ENCODE data around the gene TRMT10A.
"Not testable (repeated sequence)": the region's sequence is repeated elsewhere in the genome, so short reads cannot be mapped to it uniquely, and the experiment has no call there.

The TRMT10A gene

DNA sequence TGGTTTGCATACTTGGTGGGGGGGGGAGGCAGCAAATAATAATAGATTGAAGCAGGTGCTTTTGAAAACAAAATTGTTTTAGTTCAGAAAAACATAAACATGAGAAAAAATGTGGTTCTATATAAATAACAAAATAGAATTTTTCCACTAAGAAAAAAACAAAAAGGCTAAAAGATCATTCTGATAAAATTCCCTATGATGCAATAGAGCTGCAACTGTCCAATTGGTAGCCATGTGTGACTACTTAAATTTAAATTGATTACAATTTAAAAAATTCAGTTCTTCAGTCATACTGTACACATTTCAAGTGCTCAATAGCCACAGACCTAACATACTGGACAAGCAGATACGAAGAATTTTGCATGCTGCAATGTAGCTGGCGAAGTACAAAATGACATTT is 11.0 kb downstream of the TRMT10A start:
- no peak for DNase-seq (ENCODE audit: low spot score)

DNA sequence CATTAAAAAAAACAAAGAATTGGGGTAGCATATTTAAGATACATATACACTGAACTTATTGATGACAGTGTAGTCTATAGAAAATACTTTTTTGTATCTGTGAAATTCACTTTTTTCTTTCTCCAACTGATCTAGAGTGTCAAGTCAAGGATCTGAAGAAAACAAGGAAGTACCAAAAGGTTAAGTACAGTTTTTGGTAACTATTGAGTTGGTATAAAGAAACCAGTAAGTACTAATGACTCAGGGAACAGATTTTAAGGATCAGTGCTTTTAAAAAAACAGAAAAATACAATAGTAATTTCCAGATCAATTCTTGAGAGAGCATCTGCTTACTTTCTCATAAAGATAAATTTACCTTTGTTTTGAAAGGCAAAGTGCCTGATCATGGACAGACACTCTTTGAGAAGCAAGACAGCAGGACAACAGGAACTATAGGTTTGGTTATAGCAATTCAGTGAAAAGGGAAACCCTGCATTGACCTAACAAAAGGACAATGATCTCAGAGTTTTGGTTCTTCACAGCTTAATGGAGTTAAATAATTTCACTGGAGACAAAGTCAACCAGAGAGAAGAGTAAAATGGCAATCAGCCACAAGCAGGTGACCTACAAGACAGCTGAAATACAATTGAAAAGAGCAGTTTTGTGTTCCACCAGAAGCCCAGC is 23.4 kb downstream of the TRMT10A start:
- no peak for DNase-seq (ENCODE audit: low spot score)

DNA sequence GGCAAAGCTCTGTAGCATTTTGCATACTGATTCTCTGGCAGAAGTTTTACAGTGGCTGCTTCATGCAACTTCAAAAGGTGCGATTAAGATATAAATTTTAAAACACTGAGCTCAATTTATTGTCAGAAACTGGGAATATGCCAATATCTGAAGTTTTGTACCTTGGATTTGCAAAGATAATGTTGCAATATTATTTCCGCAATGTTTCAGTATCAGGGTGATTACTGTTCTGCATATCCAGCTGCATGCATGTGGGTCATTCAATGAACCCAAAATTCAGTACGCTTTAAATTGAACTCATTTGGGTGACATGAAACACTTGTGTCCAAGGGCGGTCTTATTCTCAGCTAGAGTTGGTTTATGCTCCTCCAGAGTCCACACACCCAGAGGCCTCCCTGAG is 26.2 kb downstream of the TRMT10A start:
- DNase-seq (ENCODE audit: low spot score): no peak

DNA sequence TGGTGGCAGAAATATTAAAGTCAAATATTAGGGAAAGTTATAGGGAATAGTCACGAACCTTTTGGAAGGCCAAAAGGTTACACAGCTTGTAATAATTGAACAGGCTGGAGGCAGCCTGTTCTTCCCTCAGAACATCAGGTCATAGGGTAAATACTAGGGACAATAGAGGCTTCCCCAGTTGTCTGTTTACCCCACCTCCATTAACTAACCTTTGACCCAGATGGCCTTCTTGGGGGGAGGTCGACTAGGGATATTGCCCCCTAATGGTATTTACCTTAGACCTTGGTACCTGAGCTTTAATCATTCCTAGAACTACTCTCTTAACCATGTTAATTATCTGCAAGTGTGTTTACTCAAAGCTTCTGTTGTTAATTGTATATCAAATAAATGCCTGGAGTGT is 27.0 kb downstream of the TRMT10A start:
- DNase-seq (ENCODE audit: low spot score): no peak

DNA sequence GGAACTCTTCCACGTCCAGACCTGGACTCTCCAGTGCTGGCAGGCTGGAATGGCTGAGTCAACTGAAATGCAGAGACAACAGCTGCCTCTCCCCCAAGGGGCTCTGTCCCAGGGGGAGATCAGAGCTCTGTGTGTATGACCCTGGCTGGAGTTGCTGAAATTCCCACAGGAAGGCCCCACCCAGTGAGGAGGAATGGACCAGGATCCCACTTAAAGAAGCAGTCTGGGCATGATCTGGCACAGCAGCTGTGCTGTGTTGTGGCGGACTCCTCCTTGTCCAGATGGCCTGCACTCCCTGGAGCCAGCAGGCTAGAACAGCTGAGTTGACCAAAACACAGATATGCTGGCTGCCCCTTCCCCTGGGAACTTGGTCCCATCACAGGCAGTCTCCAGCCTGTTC is 27.6 kb downstream of the TRMT10A start:
- DNase-seq (ENCODE audit: low spot score): no peak

DNA sequence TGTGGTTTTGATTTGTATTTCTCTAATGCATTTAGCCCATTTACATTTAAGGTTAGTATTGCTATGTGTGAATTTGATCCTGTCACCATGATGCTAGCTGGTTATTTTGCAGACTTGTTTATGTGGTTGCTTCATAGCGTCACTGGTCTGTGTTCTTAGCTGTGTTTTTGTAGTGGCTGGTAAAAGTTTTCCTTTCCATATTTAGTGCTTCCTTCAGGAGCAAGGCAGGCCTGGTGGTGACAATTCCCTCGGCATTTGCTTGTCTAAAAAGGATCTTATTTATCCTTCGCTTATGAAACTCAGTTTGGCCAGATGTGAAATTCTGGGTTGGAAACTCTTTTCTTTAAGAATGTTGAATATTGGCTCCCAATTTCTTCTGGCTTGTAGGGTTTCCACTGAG is 29.1 kb downstream of the TRMT10A start:
- not testable (repeated sequence) for DNase-seq (ENCODE audit: low spot score)

DNA sequence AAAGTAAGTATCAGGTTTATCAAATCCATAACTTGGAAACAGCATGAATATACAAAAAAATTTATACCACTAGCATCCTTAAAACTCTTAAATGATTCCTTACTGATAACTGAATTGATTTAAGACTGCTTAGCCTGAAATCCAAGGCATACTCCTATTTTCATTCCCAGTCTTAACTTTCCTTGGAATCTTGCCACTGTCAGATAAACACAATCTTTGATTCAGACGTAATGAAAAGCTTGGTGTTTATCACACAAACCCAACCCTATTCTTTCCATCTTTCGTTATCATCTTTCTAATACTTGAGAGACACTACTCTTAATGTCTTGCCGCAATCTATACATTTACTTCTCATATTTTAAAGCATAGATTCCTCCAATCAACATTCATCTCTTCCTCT is 33.9 kb downstream of the TRMT10A start:
- no peak for DNase-seq (ENCODE audit: low spot score)

DNA sequence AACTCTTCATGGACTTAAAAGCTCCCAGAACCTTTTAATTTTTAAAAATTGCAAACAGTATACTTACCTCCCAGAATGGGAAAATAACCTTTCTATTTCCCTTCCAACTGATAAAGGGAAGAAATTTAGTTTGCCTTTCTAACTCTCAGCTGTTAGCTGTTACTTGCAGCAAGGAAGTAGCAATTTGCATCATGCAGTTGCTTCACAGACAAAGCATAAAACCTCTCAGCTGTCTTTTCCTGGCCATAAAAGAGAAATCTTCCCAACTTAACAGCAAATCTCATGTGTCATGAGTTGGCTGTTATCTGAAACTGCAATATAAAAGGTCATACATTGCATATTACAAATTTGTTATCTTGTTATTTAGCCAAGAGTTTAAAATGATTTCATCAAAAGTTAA is 34.6 kb downstream of the TRMT10A start:
- DNase-seq (ENCODE audit: low spot score): no peak

DNA sequence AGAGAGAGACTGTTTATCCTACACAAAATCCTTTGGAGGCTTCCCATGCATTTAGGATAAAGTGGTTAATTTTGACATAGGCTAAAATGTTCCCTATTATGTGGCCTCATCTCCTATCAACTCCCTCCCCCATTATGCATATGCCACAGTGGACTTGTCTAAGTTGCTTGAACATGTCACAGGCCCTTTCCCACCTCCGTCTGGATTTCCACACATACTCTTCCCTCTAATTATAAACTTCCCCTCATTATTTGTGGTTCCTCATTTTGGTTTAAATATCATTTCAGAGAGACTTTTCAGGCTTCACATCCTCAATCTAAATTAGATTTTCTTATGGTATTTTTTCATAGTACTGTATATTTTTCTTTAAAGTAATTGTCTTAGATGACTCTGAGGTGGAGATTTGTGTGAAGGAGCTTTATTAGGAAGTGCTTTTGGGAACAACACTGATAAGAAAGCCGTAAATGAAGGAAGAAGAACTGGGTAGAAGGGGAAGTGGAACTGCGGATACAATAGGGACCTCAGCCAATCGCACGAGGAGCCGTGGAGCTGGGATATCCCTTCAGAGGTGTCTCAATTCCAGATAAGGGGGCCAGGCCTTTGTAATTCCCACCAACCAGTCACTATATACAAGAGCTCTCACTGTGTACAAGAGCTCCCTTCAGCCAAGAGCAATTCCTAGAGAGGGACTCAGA is 45.1 kb downstream of the TRMT10A start:
- DNase-seq (ENCODE audit: low spot score): peak; percentile 39

DNA sequence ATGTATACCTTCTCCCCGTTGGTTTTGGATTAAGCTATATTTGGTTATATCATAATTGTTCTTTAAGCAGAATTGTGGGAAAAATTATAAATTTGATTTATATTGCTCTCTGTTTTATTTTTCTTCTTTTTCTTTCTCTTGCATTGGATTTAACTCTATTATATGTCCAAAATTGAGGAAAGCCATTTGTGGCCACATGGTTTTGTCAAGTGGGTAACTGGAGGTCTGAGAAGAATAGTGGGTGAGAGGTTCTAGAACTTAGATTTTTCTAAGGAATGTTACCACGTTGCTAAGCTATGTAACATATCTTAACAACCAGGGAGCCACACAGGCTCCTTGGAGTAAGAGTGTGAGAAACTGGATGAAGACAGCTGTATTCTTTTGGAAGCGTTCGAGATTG is 53.1 kb downstream of the TRMT10A start, which contains the start of gene C4orf17:
C4orf17 (plus strand) TSS at position 301 of the 400 bp plus-strand sequence. CDS start 2,061 bp downstream, outside the sequence.
- no peak for DNase-seq (ENCODE audit: low spot score)

DNA sequence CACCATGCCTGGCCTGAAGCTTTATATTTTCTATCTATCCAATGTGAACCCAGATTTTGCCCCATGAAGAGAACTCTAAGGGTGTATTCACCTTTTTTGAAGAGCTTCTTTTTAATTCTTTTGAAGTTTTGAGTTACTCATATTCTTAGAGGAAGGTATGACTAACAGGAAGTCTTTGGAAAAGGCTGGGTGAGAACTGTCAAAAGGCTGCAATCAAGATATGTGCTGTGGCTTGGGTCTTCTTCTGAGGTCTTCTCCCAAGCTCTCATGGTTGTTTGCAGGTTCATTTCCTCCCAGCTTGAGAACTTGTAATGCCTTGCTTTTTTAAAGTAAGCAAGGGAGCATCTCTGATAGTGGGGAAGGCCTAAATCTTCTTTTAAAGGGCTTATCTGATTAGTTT is 56.1 kb downstream of the TRMT10A start:
- DNase-seq (ENCODE audit: low spot score): no peak

DNA sequence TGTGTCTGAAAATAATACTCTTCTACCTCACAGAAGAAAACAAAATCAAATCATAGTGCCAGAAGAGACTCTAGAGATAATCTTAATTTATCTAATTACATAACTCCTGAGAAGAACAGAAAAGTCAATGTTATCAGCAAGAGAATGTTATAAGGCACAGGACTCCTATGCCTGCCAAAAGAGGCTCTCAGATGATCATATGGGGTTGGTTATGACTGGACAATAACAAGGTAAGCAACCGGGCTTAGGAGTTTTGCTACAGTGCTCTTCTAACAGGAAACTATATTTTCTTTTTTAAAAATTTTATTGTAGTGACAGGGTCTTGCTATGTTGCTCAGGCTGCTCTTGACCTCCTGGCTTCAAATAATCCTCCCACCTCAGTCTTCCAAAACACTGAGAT is 56.5 kb downstream of the TRMT10A start:
- no peak for DNase-seq (ENCODE audit: low spot score)

DNA sequence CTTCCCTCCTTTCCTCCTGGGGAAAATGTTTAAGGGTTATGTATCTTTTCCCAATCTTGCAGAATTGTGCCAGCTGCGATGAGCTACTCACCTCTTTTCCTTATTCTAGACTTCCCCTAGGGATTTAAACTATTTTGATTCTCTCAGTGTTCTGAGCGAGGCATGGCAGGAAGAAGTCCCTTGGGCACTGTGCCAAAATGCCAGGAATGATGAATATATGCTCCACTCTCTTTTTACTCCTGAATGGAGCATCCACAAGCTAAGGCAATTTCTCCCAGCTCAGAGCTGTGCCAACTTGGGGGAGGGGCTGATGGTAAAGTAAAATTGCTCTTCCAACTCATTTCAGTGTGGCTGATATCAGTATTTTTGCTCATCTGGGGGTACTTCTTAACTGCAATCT is 57.1 kb downstream of the TRMT10A start:
- DNase-seq (ENCODE audit: low spot score): no peak

DNA sequence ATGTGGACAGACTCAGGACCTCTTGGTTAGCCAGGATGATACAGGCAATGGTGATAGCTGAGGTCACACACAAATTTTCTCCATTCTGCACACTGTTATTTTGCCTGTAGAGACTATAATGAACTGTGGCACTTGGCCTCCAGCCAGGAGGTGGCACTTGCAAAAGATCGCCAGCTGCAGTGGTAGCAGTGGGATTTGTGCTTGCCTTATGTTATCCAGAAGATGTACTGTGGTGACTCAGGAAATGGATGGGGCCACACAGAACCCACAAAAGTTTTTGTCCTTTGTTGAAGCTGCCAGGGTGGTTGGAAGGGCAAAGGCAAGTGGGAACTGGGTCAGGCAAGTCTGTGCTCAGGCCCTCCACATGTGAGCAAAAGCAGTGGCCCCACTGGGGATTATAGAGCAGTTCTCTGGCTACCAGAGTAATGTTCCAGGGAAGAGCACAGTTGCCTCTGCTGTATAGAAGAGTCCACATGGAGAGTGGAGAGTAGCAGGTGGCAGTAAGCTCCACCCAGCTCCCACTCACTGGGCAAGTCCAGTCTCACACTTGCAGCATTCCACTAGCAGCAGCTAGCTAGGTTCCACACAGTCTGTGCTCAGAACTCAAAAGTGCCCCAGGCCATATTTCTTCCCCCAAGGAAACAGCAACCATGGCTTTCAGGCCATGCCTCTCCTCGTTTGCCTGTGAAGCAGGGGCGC is 58.9 kb downstream of the TRMT10A start:
- no peak for DNase-seq (ENCODE audit: low spot score)

Measured in pons (tissue), 1 donor.